GM13977 (cell line): ENCODE data around the gene MVB12A.
A peak's percentile ranks its signal among the peaks of the same experiment; 100 is the strongest.

Source experiments
- DNase-seq: peaks from one replicate; pipeline ENCODE4 v3.0.0; 2012; ENCODE audit warnings: low spot score
- CTCF ChIP-seq: IDR thresholded peaks from 2 replicates; pipeline ENCODE4 v1.5.1; 2012; ENCODE audit warnings: mild to moderate bottlenecking, control low read depth; ENCODE audit not compliant: insufficient read depth; ENCODE audit errors: extremely low read depth, missing control alignments
- in situ Hi-C: fragments of 300-500 bp; cut with MboI; formaldehyde crosslinking; loops from one replicate; pipeline ENCODE4 v1.12.0; 2022; ENCODE audit warnings: low sequenced_read_pairs, low pct_unique_long_range_greater_than_20kb, mixed read lengths, inconsistent platforms; ENCODE audit not compliant: unreplicated experiment

The MVB12A gene

GRCh38 chr19:17423429-17424208, 3.8 kb downstream of the MVB12A start:
- TF ChIP-seq CTCF = no peak
- in situ Hi-C loops = no loop called here
- DNase-seq = no peak

- in situ Hi-C loops = no loop called here
- DNase-seq = peak; percentile 59
- peak; percentile 64 for TF ChIP-seq CTCF
Observed at GRCh38 chr19:17424743-17425365, 5.0 kb downstream of the MVB12A start.

- no peak for TF ChIP-seq CTCF
- in situ Hi-C loops = no loop called here
- DNase-seq = no peak
Observed at GRCh38 chr19:17429641-17430113, 9.8 kb downstream of the MVB12A start.

- no peak for DNase-seq
- in situ Hi-C loops = no loop called here
- TF ChIP-seq CTCF = no peak
Observed at GRCh38 chr19:17431417-17431816, 11.6 kb downstream of the MVB12A start.

- no peak for DNase-seq
- TF ChIP-seq CTCF = no peak
- in situ Hi-C loops = no loop called here
Observed at GRCh38 chr19:17435218-17435617, 15.4 kb downstream of the MVB12A start.

- no peak for DNase-seq
- in situ Hi-C loops = no loop called here
Observed at GRCh38 chr19:17436094-17436873, 16.4 kb downstream of the MVB12A start.

More at GRCh38 chr19:17436094-17436873, 16.4 kb downstream of the MVB12A start:
- TF ChIP-seq CTCF = no peak
